NCI-H82 (cell line): ENCODE data around the gene MYO16.

Experiments used
- DNase-seq: peaks from one replicate; lab custom pipeline; 2025; lab: John Stamatoyannopoulos, UW

MYO16 gene

DNA sequence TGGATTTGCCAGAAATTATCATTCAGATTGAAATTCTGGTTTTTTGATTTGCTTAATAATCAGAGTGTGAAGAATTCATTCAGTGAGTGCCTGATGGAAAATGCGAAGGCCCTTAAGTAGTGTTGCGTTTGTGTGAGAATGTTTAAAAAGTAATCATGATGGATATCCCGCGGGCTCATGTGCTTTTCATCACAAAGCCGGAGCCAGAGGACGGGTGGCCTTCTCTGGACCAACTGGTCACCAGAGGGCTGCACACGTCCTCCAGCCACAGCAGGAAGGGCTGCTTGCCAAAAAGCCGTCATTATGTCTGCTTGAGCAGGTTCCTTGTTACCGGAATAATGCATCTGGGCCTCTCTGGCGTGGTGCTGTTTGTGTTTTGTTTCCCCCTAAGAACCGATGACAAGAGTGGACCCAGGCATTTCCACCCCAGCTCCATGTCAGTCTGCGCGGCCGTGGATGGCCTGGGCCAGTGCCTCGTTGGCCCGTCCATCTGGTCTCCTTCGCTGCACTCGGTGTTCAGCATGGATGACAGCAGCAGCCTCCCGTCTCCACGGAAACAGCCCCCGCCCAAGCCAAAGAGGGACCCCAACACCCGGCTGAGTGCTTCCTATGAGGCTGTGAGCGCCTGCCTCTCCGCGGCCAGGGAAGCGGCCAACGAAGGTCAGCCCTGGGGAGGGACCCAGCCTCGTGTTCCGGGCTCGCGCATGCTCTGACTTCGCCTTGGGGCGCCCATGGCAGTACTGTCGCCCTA, 497.7 kb downstream of the MYO16 start:
- DNase-seq = peak; percentile 91

DNA sequence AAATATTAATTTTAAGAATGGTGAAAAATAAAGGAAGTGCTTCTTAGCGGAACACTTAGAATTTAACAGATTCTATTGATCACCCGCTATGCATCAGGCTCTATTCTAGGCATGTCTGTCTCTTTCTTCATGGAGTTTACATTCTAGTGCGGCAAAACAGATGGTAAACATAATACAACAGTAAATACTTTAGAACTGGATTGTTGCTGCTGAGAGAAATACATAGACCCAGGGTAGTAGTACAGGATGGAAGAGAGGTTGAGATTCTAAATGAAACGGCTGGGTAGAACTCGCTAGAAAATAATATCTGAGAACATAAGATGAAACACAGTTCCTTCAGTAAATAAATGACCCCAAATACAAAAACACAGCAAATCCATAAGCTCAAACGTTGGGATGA, 498.7 kb downstream of the MYO16 start:
- no peak for DNase-seq

DNA sequence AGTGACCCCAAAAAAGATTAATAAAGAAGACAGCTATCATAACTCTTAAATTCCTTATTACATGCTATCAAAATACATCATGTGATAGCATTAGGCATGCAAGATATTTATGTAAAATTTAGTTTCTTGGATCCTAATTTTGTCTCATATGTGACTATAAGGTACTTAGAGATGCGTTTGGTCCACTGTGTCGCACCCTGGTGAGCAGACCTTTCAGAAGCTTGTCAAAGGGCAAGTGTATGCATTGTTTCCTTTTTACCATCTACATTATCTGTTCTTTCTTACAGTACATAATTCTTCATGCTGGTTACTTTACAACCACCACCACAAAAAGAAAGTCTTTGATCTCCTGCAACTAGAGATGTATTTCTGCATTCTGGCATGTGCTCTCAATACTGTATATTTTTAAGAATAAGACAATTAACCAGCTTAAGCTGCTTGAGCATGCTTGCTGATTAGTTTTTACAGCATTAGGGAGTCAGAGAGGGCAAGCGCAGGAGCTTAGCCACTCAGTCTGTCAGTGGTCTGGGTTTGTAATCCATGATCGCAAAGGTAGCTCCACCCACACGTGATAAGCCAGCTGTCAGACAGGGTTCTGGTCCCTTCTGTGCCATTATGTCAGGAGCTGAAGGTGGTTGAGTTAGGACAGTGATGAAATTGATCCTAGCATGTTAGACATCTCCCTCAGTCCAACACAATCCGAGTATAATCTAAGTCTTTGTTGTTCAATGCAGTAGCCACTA, 500.9 kb downstream of the MYO16 start:
- peak; percentile 99 for DNase-seq

DNA sequence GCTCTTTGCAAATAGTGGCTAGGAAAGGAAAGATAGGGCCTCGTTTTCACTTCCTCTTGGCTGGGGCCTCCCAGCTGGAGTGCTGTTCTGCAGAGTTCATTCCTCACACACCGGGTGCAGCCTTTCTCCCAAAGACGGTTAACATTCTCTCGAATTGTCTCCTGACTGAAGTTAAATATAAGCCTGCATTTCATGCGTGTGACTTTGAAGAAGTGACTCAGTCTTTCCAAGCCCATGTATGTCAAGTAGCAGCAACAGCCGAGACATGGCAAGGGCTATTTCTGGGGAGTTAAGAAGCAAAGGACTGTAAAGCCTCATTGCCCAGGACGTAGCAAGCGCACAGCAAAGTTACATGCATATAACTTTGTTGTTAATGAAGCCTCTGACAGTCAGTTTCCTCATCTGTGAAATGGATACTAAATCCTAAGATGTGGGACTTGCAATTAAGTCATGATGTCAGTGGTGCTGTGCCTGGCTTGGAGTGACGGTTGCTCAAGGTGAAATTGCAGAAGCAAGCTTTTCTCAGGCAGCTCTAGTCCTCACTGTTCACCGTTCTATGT, 502.4 kb downstream of the MYO16 start:
- DNase-seq = no peak

DNA sequence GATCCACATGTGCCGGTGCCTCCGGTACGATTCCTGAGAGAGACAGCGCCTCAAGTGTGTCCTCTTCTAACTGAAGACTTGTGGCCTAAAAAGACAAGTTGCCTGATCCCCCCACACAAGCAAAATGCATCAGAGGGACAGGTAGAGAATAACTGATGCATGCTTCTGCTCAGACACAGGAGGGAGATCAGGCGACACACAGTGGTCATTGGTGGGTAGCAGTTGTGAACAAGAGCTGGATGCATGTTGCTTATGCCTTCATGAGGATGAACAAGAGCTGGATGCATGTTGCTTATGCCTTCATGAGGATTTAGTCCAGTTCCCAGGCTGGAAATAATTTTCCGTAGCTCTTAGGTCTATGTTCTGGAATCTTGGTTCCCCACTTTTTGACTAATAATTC, 505.6 kb downstream of the MYO16 start:
- no peak for DNase-seq

DNA sequence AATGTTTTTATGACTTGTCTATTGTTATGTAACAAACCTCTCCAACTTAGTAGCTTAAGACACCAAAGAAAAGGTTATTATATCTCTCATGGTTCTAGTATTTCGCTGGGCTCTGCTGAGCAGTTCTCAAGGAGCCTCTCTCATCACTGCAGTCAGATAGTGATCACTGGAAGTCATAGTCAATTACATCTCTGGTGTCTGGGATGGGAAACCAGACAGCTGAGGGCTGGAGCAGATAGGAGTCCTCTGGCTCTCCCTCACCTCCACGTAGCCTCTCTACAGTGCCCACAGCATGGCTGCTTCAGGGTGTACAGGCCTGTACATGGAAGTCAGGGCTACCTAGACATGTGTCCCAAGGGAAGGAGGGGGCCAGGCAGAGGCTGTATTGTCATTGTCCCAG, 507.5 kb downstream of the MYO16 start:
- no peak for DNase-seq

DNA sequence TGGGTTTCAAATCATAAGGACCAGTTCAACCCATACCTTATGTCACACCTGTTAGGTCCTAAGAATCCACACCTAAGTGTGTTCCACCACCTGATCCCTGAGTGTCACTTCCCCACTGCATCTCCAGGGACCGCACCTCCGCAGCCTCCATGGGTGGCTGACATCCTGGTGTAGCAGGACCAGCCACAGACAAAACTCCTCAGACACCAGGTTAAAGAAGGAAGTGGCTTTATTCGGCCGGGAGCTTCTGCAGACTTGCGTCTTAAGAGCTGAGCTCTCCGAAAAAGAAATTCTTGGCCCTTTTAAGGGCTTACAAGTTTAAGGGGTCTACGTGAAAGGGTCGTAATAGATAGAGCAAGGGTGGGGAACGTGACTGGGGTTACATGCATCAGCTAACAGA, 509.9 kb downstream of the MYO16 start:
- DNase-seq = no peak

DNA sequence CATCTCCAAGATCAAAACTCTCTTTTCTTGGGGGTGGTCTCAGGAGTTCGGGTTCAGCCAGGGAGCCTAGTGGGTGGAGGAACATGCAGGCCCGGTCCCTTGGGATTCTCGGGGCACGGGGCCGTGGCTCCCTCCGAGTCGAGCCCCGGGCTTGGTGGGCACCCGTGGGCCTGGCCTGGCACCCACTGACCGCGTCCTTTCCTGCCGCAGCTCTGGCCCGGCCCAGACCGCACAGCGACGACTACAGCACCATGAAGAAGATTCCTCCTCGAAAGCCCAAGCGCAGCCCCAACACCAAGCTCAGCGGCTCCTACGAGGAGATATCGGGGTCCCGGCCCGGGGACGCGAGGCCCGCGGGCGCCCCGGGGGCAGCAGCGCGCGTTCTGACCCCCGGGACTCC, 510.6 kb downstream of the MYO16 start:
- DNase-seq = no peak

DNA sequence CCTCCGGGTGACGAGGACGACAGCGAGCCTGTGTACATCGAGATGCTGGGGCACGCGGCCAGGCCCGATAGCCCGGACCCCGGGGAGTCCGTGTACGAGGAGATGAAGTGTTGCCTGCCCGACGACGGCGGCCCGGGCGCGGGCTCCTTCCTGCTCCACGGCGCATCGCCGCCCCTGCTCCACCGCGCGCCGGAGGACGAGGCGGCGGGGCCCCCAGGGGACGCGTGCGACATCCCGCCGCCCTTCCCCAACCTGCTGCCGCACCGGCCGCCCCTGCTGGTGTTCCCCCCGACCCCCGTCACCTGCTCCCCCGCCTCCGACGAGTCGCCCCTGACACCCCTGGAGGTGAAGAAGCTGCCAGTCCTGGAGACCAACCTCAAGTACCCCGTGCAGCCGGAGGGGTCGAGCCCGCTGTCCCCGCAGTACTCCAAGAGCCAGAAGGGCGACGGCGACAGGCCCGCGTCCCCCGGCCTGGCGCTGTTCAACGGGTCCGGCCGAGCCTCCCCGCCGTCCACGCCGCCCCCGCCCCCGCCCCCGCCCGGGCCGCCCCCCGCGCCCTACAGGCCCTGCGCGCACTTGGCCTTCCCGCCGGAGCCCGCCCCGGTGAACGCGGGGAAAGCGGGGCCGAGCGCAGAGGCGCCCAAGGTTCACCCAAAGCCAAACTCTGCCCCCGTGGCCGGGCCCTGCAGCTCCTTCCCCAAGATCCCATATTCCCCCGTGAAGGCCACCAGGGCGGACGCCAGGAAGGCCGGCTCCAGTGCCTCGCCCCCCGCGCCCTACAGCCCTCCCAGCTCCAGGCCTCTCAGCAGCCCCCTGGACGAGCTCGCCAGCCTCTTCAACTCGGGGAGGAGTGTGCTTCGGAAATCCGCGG, 511.3 kb downstream of the MYO16 start:
- no peak for DNase-seq

DNA sequence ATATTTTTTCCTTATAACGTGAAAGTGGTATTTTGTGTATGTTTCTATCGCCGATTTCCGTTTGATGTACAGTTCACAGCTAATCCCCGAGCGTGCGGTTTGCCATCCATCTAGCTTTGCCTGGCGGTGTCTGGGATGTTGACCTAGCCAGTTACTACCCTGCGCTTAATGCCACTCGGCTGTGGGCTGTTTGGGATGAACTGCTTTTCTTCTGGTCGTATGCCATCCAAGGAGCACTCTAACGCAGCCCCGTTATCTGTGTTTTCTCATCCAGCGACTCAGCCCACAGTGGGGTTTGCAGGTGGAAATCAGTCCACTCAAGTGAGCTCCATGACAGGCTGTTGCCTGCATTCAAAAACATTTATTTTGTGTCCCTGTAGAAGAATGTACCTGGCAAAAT, 512.3 kb downstream of the MYO16 start:
- DNase-seq = no peak

DNA sequence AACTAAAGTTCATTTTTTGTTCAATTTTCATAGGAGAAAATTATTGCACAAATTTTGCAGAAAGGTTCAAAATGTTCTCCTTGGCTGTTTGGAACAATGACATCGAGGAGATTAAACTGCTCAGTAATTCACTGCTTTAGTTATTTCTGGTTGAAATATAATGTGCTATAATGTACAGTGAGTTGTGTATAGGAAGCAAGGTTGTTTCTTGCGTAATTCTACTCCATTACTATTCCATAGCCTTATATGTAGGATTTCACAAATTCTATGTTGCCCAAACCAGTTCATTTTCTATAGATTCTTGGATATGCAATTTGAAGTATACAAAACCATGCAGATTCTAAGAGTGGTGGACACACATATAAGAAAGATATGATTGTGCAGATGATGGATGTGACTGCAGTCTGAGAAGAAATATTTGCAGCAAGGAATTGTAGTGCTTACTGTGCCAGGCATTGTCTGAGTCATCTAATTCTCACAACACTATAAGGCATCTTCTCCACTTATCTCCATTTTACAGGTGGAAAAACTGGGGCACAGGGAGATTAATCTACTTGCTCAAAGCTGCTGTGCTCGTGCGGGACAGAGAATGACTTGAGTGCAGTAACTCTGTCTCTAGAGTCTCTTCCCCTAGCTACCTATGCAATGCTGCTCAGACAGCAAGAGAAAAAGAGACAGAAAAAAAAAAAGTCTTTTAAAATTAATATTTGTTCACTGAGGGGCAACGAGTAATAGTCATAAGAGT, 515.5 kb downstream of the MYO16 start:
- DNase-seq = no peak

DNA sequence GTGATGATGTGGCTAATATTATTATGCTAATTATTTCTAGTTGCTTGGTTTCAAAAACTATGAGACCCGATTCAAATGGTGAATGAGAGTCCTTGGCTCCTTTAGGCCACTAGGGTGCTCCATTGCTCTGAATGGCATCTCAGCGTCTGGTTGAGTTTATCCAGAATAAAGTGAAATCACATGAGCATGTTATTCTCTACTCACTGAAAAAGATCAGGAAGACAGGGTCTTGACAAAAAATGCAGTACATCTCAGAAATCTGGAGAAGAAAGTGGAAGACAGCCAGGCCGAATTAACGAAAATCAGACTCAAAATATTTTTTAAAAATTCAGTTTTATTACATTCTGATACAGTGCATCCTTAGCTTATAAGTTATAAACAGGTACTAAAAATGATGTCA, 516.2 kb downstream of the MYO16 start:
- peak; percentile 81 for DNase-seq

DNA sequence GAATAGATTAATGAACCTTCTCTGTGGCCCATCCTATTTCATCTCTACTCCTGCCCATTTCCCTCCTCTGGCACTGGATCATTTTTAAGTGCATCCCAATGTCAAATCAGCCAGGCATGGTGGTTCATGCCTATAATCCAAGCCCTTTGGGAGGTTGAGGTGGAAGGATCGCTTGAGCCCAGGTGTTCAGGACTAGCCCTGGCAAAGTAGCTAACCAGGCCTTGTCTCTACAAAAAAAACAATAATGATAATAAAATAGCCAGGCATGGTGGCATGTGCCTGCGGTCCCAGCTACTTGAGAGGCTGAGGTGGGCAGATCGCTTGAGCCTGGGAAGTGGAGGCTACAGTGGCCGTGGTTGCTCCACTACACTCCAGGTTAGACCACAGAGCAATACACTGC, 517.0 kb downstream of the MYO16 start:
- no peak for DNase-seq

DNA sequence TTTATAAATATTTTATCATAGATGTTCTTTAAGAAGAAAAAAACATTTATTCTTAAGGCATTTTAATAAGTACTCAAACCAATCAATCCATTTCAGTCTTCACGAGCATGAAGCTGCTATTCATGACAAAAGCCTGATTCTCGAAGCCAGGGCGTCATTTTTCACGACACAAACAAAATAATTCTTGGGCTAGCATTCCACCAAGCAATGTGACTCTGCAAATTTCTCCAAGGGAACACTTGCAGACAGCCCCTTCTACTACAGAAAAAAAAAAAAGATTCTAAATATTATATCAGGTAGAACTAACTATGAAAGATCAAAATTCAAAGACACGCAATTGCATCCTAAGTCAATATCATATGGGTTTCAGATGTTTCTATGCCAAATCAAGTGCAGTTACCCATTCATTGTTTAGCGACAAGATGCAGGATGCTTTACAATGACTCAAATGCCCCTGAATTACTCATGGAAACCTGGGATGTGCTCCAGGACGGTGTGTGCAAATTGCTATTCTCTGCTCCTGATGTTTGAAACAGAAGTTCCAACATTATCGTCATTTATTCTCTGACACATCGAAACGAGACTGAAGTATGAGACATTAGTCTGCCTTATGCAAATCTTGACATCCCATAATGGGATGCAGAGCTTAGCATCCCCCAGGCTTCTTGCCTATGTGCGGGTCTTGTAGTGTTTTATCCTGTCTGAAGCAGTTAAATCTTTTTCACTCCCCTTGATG, 517.7 kb downstream of the MYO16 start:
- peak; percentile 51 for DNase-seq

DNA sequence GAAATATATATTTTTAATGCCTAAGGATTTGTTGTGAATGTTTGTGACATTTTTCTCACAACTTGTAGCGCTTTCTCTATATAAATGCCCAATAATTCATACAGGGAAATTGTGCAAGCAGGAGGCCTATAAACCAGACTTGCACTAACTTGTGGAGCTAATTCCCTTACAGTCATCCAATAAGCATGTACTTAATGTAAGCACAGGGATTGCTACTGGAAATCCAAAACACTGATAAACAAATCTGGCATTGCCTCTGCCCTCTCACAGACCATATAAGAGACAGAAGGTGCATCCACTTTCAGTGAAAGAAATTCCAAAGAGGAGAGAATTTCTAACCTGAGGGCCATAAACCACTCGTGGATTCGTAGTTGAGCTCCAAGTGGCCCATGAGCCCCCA, 518.8 kb downstream of the MYO16 start:
- DNase-seq = peak; percentile 89

DNA sequence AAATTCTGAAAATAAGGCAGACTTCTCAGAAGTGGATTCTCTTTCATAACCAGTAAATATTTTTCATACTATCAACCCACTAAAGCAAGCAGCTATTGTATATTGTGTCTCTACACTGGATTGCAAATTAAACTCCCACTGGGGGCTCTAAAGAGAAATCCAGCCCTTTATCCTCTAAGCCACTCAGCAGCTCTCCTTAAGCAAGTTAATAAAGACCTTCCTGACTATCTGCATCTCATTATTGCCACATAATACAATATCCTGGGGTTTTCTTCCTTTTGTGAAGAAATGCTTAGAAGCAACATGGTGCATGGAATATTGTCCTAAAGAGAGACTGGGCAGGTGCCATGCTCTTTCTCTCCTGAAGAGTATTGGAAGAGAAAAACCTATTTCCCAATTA, 521.3 kb downstream of the MYO16 start:
- peak; percentile 36 for DNase-seq

DNA sequence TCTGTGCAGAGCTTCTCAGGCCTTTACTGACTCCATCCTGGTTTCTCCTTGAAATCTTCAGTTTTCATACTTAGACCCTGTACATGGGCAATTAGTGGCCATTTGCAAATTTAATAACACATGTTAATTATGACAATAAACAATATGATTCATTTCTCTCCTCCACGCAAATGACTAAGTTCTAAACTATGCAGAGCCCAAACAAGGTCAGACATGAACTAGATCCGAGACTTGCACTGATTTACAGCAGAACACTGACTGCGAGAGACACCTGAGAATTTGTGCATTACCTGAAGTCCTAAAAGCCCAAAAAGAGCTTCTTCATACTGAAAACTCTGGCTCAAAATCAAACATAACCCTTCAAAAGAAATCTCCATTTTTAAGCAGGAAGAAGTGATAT, 521.8 kb downstream of the MYO16 start:
- no peak for DNase-seq

DNA sequence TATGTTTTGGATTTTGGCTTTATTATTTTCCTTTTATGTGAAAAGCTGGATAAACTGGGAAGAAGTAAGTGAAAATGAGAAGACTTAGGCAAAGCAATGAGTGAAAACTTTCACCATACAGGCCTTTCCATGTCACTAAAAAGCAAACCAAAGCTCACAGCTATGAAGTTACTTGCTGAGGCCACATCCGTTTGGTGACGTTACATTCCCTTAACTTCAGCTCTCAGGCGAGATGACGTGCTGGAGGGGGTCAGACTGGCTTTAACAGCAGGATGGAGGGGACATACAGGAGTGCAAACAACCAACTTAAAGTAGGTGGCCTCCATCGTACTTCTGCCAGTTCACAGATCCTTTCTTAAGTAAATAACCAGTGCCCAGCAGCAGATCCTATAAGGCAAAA, 522.3 kb downstream of the MYO16 start:
- DNase-seq = no peak

DNA sequence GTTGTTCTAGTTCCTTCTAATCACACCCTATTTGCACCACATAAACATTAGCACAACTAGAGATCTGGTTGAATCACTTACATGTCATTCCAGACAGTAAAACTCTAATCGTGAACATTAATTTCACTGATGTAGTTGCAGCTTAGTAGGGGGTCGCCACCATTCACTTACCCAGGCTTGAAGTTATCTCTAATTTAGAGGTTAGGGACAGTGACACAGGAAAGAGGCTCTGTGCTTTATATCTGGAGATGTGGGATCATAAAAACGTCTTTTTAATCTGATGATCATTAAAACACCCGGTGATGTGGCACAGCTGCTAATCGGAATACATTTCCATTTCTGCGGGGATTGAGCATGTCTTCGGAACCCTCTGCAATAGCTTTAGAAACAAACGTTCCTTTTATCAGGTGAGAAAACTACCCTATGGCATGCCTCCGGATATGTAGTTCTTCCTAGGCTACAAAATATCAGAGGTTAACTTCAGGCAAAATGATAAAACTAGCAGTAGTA, 523.0 kb downstream of the MYO16 start:
- no peak for DNase-seq

DNA sequence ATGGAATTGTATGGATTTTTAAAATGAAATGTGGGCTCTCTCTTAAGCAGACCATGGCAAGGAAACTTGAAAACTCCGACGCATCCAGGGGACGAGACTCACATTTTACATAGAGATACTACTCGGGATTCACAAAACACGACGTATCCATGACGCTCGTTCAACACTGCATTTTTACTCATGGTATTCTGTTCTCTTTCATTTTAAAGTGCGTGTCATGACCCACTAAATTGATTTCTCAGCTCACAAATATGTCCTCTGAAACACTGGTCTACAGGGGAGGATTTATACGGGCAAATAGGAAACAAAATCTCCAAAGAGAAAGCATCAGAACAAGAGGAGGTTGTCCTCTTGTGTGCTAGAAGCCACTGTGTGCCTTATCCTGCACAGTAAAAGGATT, 523.5 kb downstream of the MYO16 start:
- DNase-seq = no peak

DNA sequence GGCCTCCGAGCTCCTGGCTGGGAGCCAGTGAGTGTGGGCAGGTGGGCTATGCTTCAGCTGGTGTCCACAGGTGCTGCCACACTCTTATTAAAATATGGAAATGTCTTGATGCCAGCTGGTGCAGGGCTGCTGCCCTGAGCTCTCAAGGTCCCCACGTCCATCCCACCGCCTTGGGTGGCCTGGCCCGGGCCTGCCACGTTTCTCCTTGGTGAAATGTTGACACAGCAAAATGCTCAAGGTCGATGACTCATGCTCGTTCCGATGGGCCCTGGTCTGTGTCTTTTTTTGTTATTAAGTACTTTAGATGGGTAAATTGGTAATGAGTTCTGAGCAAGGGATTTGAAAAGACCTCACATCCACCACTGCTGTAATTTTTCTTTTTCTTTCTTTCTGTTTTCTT, 524.7 kb downstream of the MYO16 start:
- DNase-seq = no peak
